PC-3 (cell line): ENCODE results near the gene IRF5. TPM values are rescaled to one million over a fixed set of nuclear protein-coding genes. Genes with fewer than 3 reads are reported as not detected.

Experiments
- ATAC-seq: fragments of 200-7000 bp; cut with Tn5 transposase; 2 replicates; pipeline ENCODE4 v1.9.1; 2020; ENCODE audit warnings: mild to moderate bottlenecking, moderate library complexity
- BruUV-seq: library from RNA; stranded (reverse); fragments of 400-500 nt; replicated peaks from 2 replicates; lab custom pipeline; 2021; lab: Mats Ljungman, UMichigan
- CTCF ChIA-PET: fragments of 300-600 bp; sonication (Branson Sonifier 250); formaldehyde crosslinking; loops from one replicate; lab custom pipeline; 2022; ENCODE audit warnings: antibody characterized with exemption; lab: Charles Lee
- POLR2A ChIA-PET: fragments of 300-600 bp; sonication (Branson Sonifier 250); formaldehyde crosslinking; loops from one replicate; lab custom pipeline; 2022; ENCODE audit warnings: antibody characterized with exemption; ENCODE audit not compliant: unreplicated experiment; lab: Charles Lee
- DNase-seq: peaks from one replicate; pipeline ENCODE4 v3.0.0-alpha.2; 2015
- H2AFZ ChIP-seq: fragments of 300-600 bp; sonication (generic); 2 replicates; pipeline ENCODE4 v1.6.0; 2016; ENCODE audit warnings: antibody characterized with exemption, low read length
- H3F3A ChIP-seq: fragments of 300-600 bp; sonication (generic); one replicate; pipeline ENCODE4 v1.6.0; 2017; ENCODE audit warnings: antibody characterized with exemption, low read length, control low read depth, mild to moderate bottlenecking; ENCODE audit not compliant: unreplicated experiment
- H3K27ac ChIP-seq: fragments of 300-600 bp; sonication (generic); 2 replicates; pipeline ENCODE4 v1.5.1; 2016; ENCODE audit warnings: mild to moderate bottlenecking, low read length
- H3K27me3 ChIP-seq: fragments of 300-600 bp; sonication (generic); 2 replicates; pipeline ENCODE4 v1.6.1; 2016; ENCODE audit warnings: low read length, mixed read lengths
- H3K36me3 ChIP-seq: fragments of 300-600 bp; sonication (generic); 2 replicates; pipeline ENCODE4 v1.6.1; 2016; ENCODE audit warnings: low read depth, mixed run types, low read length, mixed read lengths
- H3K4me1 ChIP-seq: fragments of 300-600 bp; sonication (generic); 2 replicates; pipeline ENCODE4 v1.5.1; 2016; ENCODE audit warnings: low read length; ENCODE audit not compliant: insufficient read depth
- H3K4me2 ChIP-seq: fragments of 300-600 bp; sonication (generic); 2 replicates; pipeline ENCODE4 v1.6.0; 2016; ENCODE audit warnings: low read length
- H3K4me3 ChIP-seq: fragments of 300-600 bp; sonication (generic); 2 replicates; pipeline ENCODE4 v1.5.1; 2016; ENCODE audit warnings: mild to moderate bottlenecking, low read length, mixed read lengths
- H3K79me2 ChIP-seq: fragments of 300-600 bp; sonication (generic); 2 replicates; pipeline ENCODE4 v1.6.1; 2017; ENCODE audit warnings: low read length, mixed read lengths
- H3K9ac ChIP-seq: fragments of 300-600 bp; sonication (generic); 2 replicates; pipeline ENCODE4 v1.6.0; 2016; ENCODE audit warnings: mild to moderate bottlenecking, low read length
- H3K9me2 ChIP-seq: fragments of 300-600 bp; sonication (generic); replicated peaks from 2 replicates; pipeline ENCODE4 v1.6.1; 2016; ENCODE audit warnings: mixed run types, low read length, mixed read lengths
- H3K9me3 ChIP-seq: fragments of 300-600 bp; sonication (generic); 2 replicates; pipeline ENCODE4 v1.6.1; 2016; ENCODE audit warnings: low read length, mixed read lengths
- H4K20me1 ChIP-seq: fragments of 300-600 bp; sonication (generic); 2 replicates; pipeline ENCODE4 v1.6.1; 2016; ENCODE audit warnings: low read length, mixed read lengths
- CTCF ChIP-seq: fragments of 300-600 bp; sonication (generic); conservative IDR thresholded peaks from 2 replicates; pipeline ENCODE4 v1.5.1; 2017; ENCODE audit warnings: antibody characterized with exemption, low read depth, mild to moderate bottlenecking, low read length
- EZH2 ChIP-seq: fragments of 300-600 bp; sonication (generic); IDR thresholded peaks from one replicate; pipeline ENCODE4 v1.6.1; 2017; ENCODE audit warnings: antibody characterized with exemption, mild to moderate bottlenecking, low read length; ENCODE audit not compliant: unreplicated experiment
- EZH2phosphoT487 ChIP-seq: fragments of 300-600 bp; sonication (generic); IDR thresholded peaks from 2 replicates; pipeline ENCODE4 v1.6.1; 2018; ENCODE audit warnings: mild to moderate bottlenecking, antibody characterized with exemption, low read length, borderline replicate concordance
- intact Hi-C: fragments of 100-400 bp; cut with micrococcal nuclease; formaldehyde crosslinking; loops from 2 replicates; pipeline ENCODE4 v1.9.0; 2023
- total RNA-seq: library from RNA; depleted of rRNA; stranded (reverse); fragments of >200 nt; gene quantifications from 2 replicates; pipeline ENCODE4 v1.2.3, GENCODE V29; 2014

The IRF5 gene
- total RNA-seq, 1 experiment from 2014 or later = 15.3 TPM

GRCh38 chr7:128939861-128940410, 2.2 kb downstream of the IRF5 start:
- no peaks in the 10 kb centered on the region for H3K36me3 ChIP-seq
- no peak for ATAC-seq
- CTCF ChIA-PET = interaction anchor here (0.6 kb wide), 1 partner anchor 151 kb away, joined by 3 read pairs; no protein-coding TSS in a partner anchor
- DNase-seq = no peak
- H3K4me1 ChIP-seq = no peaks in the 10 kb centered on the region
- H4K20me1 ChIP-seq = no peaks in the 10 kb centered on the region
- H3K4me2 ChIP-seq = no peak overlapping the region
- no peak overlapping the region for H3K27ac ChIP-seq
- TF ChIP-seq EZH2 (no peak), CTCF (no peak), EZH2phosphoT487 (no peak)
- H3K79me2 ChIP-seq = no peaks in the 10 kb centered on the region
- POLR2A ChIA-PET = no interaction called here
- intact Hi-C loops = no loop called here
- no peaks in the 10 kb centered on the region for H3F3A ChIP-seq
- no peak overlapping the region for H2AFZ ChIP-seq
- no peaks in the 10 kb centered on the region for H3K27me3 ChIP-seq
- H3K9me3 ChIP-seq = no peaks in the 10 kb centered on the region
- no peak overlapping the region for H3K4me3 ChIP-seq
- no peaks in the 10 kb centered on the region for H3K9me2 ChIP-seq
- H3K9ac ChIP-seq = no peak overlapping the region
- BruUV-seq = no TSS peak

GRCh38 chr7:128940494-128941322, 3.0 kb downstream of the IRF5 start:
- Histone ChIP-seq H3K79me2 (no peaks in the 10 kb centered on the region), H3K4me1 (no peaks in the 10 kb centered on the region), H3K36me3 (no peaks in the 10 kb centered on the region), H3F3A (no peaks in the 10 kb centered on the region), H3K4me2 (no peak overlapping the region), H3K27ac (no peak overlapping the region), H2AFZ (no peak overlapping the region), H3K9me3 (no peaks in the 10 kb centered on the region), H3K4me3 (no peak overlapping the region), H4K20me1 (no peaks in the 10 kb centered on the region), H3K9ac (no peak overlapping the region), H3K9me2 (no peaks in the 10 kb centered on the region), H3K27me3 (no peaks in the 10 kb centered on the region)
- intact Hi-C loops = no loop called here
- DNase-seq = no peak
- ChIA-PET CTCF (no interaction called here), POLR2A (no interaction called here)
- no peak for TF ChIP-seq EZH2
- TF ChIP-seq EZH2phosphoT487 = no peak
- TF ChIP-seq CTCF = no peak
- no peak for ATAC-seq
- BruUV-seq = no TSS peak

GRCh38 chr7:128941323-128941890, 3.7 kb downstream of the IRF5 start:
- ChIA-PET CTCF (no interaction called here), POLR2A (no interaction called here)
- no peaks in the 10 kb centered on the region for H3K4me1 ChIP-seq
- no peak for ATAC-seq
- H3K9me3 ChIP-seq = no peaks in the 10 kb centered on the region
- H3K4me3 ChIP-seq = no peak overlapping the region
- no TSS peak for BruUV-seq
- no peak for DNase-seq
- H3K79me2 ChIP-seq = no peaks in the 10 kb centered on the region
- no peaks in the 10 kb centered on the region for H3K27me3 ChIP-seq
- no peak overlapping the region for H3K27ac ChIP-seq
- TF ChIP-seq EZH2 (no peak), CTCF (no peak), EZH2phosphoT487 (no peak)
- H3K9me2 ChIP-seq = no peaks in the 10 kb centered on the region
- no peak overlapping the region for H2AFZ ChIP-seq
- H3K36me3 ChIP-seq = no peaks in the 10 kb centered on the region
- H3K4me2 ChIP-seq = no peak overlapping the region
- intact Hi-C loops = no loop called here
- no peak overlapping the region for H3K9ac ChIP-seq
- no peaks in the 10 kb centered on the region for H3F3A ChIP-seq
- no peaks in the 10 kb centered on the region for H4K20me1 ChIP-seq
